Right lobe of liver (tissue), 4 donors: Measurements from ENCODE around the gene ENOX2.

Source experiments
- CTCF ChIP-seq, 4 donors: fragments of 200-600 bp in 3 of 4; fragments of 450-650 bp in 1 of 4; IDR thresholded peaks; one replicate each; pipeline versions ENCODE4 v1.5.1 to v1.8.0; 2016 to 2022; ENCODE audit warnings: antibody characterized with exemption in 4 of 4, mild to moderate bottlenecking in 2 of 4
- POLR2A ChIP-seq: fragments of 450-650 bp; IDR thresholded peaks from one replicate; pipeline ENCODE4 v1.6.1; 2017; ENCODE audit warnings: antibody characterized with exemption, mild to moderate bottlenecking
- donor health status: DM: no; HTN: no; CAD: no.
- donor health status: DM: no; HTN: no; CAD: no.
- donor health status: DM: no; HTN: yes; CAD: no.

GRCh38 chrX:130896802-130897501, 6.1 kb downstream of the ENOX2 start:
- TF ChIP-seq CTCF (IDR thresholded peaks at IDR 0.05): no peak
- no peak for TF ChIP-seq POLR2A
